Fibroblast of pulmonary artery (primary cell): ENCODE data around the gene ASPRV1.

Source experiments
- DNase-seq: peaks from one replicate; pipeline ENCODE4 v3.0.0-alpha.2; 2010; ENCODE audit warnings: low read depth
- H3K4me3 ChIP-seq: replicated peaks from 2 replicates; pipeline ENCODE4 v1.5.1; 2011; ENCODE audit warnings: low read depth, mild to moderate bottlenecking, control low read depth, low read length, moderate library complexity
- CTCF ChIP-seq: IDR thresholded peaks from 2 replicates; pipeline ENCODE4 v1.5.1; 2011; ENCODE audit warnings: mild to moderate bottlenecking, control low read depth, low read length, inconsistent platforms; ENCODE audit errors: missing control alignments

Gene ASPRV1

GRCh38 chr2:69933839-69934613 is 27.4 kb downstream of the ASPRV1 start:
- peak; percentile 95 for DNase-seq
- no peak for TF ChIP-seq CTCF
- H3K4me3 ChIP-seq = peak overlapping the region; percentile 4

GRCh38 chr2:69933254-69933828 is 28.1 kb downstream of the ASPRV1 start:
- DNase-seq = peak; percentile 22
- H3K4me3 ChIP-seq = no peak overlapping the region

GRCh38 chr2:69932596-69932922 is 28.9 kb downstream of the ASPRV1 start:
- no peak overlapping the region for H3K4me3 ChIP-seq
- no peak for DNase-seq

More at GRCh38 chr2:69933254-69933828, 28.1 kb downstream of the ASPRV1 start:
- no peak for TF ChIP-seq CTCF

GRCh38 chr2:69931832-69932595 is 29.4 kb downstream of the ASPRV1 start:
- no peak for TF ChIP-seq CTCF
- H3K4me3 ChIP-seq = no peak overlapping the region

More at GRCh38 chr2:69932596-69932922, 28.9 kb downstream of the ASPRV1 start:
- TF ChIP-seq CTCF = no peak

GRCh38 chr2:69926849-69927515 is 34.4 kb downstream of the ASPRV1 start:
- no peak overlapping the region for H3K4me3 ChIP-seq
- DNase-seq = peak; percentile 93
- no peak for TF ChIP-seq CTCF

More at GRCh38 chr2:69931832-69932595, 29.4 kb downstream of the ASPRV1 start:
- DNase-seq = no peak

- TF ChIP-seq CTCF = no peak
- no peak overlapping the region for H3K4me3 ChIP-seq
- no peak for DNase-seq
Observed at GRCh38 chr2:69923116-69923515, 38.3 kb downstream of the ASPRV1 start.
